Endothelial cell (in vitro differentiated cells): Measurements from ENCODE around the gene RDM1. TPM values are rescaled to one million over a fixed set of nuclear protein-coding genes. Genes with fewer than 3 reads are reported as not detected.
"Not testable (repeated sequence)": the region's sequence is repeated elsewhere in the genome, so short reads cannot be mapped to it uniquely, and the experiment has no call there.

ENCODE experiments used
- DNase-seq: peaks from one replicate; pipeline ENCODE4 v3.0.0; 2021; ENCODE audit warnings: low spot score
- H3K27ac Mint-ChIP-seq: one replicate; pipeline ENCODE4 v1.8.0; 2021; ENCODE audit warnings: mixed read lengths, inconsistent platforms; ENCODE audit not compliant: unreplicated experiment
- H3K27me3 Mint-ChIP-seq: one replicate; pipeline ENCODE4 v1.8.0; 2021; ENCODE audit warnings: mild to moderate bottlenecking, moderate library complexity, mixed read lengths, inconsistent platforms; ENCODE audit not compliant: unreplicated experiment
- H3K36me3 Mint-ChIP-seq: one replicate; pipeline ENCODE4 v1.8.0; 2021; ENCODE audit warnings: mild to moderate bottlenecking, low read depth, mixed read lengths, inconsistent platforms; ENCODE audit not compliant: unreplicated experiment
- H3K4me1 Mint-ChIP-seq: one replicate; pipeline ENCODE4 v1.8.0; 2021; ENCODE audit warnings: mild to moderate bottlenecking, mixed read lengths, inconsistent platforms; ENCODE audit not compliant: unreplicated experiment
- H3K4me3 Mint-ChIP-seq: one replicate; pipeline ENCODE4 v1.8.0; 2021; ENCODE audit warnings: mild to moderate bottlenecking, mixed read lengths, inconsistent platforms; ENCODE audit not compliant: unreplicated experiment
- H3K9me3 Mint-ChIP-seq: one replicate; pipeline ENCODE4 v1.8.0; 2021; ENCODE audit warnings: mixed read lengths, inconsistent platforms; ENCODE audit not compliant: unreplicated experiment
- total RNA-seq: library from RNA; stranded (reverse); fragmentation: NEBNext Ultra II Directional; extraction: Animal tissue kit (Norgen Biotek cat#: 25700); gene quantifications from one replicate; pipeline ENCODE4 v1.2.1, GENCODE V29; 2021; ENCODE audit not compliant: unreplicated experiment
- TF ChIP-seq, protein P1 (sequence below): fragments of 200-600 bp; sonication (generic); IDR thresholded peaks from one replicate; pipeline ENCODE4 v1.5.0; 2021; ENCODE audit warnings: antibody characterized with exemption; ENCODE audit not compliant: unreplicated experiment

RDM1 gene
- total RNA-seq, 1 donor from 2014 or later: 0.67 TPM

DNA sequence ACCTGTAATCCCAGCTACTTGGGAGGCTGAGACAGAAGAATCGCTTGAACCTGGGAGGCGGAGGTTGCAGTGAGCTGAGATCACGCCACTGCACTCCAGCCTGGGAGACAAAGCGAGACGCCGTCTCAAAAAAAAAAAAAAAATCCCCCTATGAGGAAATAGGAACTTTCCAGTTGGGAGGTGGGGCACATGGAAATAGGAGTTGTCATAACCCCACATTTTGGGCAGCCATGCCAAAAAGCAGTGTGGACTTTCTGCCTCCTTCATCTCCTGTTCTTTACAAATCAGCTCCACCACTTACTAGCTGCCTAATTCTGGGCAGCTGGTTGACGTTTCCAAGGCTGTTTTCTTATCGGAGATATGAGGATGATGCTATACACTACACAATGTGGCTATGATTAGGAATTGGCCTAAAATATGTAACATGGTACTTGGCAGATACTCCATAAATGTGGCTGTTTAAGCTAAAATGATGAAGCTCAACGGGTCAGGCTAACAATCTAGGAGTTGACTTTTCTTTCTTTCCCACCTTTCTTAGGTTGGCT, 28.9 kb downstream of the RDM1 start:
- no peak overlapping the region for H3K4me3 Mint-ChIP-seq
- H3K27ac Mint-ChIP-seq: no peak overlapping the region

DNA sequence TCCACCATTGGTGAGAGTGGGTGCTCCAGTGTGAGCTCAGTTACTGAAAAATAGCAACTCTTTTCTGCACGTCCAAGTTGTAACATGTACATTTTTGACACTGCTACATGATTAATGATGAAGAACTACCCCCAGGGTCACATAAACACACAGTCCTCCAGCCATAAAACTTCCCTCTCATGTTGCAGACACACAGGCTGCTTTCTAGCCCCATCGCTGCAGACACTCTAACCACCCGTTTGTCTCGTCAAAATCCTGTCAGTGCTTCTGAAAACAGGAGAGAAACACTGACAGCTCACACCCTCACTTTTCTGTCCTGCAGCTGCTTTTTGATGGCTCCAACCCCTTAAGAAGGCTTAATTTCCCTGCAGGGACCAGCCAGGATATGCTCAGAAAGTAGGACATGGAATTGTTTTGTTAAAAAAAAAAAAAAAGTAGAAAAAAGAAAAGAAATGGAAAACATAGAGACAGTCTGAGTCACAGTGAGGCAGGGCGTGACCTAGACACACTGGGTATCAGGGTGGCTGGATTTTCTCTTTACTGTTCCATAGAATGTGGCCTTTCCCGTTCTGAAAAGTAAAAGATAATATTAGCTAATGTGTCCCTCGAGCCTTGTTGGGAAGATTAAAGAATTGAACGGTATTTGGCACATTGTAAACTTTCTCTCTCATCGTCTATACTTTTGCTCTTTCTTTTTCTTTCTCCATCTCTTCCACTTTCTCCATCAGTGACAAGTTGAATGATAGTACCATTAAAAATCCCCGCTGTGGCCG, 29.7 kb downstream of the RDM1 start:
- Mint-ChIP-seq H3K4me1 (no peaks in the 10 kb centered on the region), H3K27me3 (no peaks in the 10 kb centered on the region), H3K4me3 (no peak overlapping the region), H3K36me3 (no peaks in the 10 kb centered on the region), H3K27ac (no peak overlapping the region), H3K9me3 (no peaks in the 10 kb centered on the region)
- DNase-seq: no peak
- TF ChIP-seq, protein P1, sequence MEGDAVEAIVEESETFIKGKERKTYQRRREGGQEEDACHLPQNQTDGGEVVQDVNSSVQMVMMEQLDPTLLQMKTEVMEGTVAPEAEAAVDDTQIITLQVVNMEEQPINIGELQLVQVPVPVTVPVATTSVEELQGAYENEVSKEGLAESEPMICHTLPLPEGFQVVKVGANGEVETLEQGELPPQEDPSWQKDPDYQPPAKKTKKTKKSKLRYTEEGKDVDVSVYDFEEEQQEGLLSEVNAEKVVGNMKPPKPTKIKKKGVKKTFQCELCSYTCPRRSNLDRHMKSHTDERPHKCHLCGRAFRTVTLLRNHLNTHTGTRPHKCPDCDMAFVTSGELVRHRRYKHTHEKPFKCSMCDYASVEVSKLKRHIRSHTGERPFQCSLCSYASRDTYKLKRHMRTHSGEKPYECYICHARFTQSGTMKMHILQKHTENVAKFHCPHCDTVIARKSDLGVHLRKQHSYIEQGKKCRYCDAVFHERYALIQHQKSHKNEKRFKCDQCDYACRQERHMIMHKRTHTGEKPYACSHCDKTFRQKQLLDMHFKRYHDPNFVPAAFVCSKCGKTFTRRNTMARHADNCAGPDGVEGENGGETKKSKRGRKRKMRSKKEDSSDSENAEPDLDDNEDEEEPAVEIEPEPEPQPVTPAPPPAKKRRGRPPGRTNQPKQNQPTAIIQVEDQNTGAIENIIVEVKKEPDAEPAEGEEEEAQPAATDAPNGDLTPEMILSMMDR: no peak

More for the DNA sequence above, 28.9 kb downstream of the RDM1 start:
- H3K9me3 Mint-ChIP-seq: no peaks in the 10 kb centered on the region
- H3K4me1 Mint-ChIP-seq: no peaks in the 10 kb centered on the region
- TF ChIP-seq, protein P1: no peak
- H3K36me3 Mint-ChIP-seq: no peaks in the 10 kb centered on the region
- no peaks in the 10 kb centered on the region for H3K27me3 Mint-ChIP-seq
- no peak for DNase-seq

DNA sequence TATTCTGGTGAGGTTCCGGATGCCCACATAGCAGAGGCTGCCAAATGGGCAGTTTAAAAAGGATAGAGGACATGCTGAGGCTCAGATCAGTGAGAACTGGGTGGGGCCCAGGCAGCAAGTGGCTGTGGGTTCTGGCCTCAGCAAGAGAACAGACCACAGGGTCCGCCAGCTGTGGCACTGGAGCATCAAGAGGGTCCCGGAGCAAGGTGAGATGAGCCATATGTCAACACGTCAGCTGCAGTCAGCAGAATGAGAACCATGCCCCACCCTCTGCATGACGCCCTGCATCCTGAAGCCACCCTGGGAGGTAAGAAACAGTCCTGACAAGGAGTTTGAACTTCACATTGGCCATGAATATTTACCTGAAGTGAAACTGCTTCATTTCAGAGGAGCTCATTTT, 30.3 kb downstream of the RDM1 start:
- no peaks in the 10 kb centered on the region for H3K27me3 Mint-ChIP-seq
- H3K9me3 Mint-ChIP-seq: no peaks in the 10 kb centered on the region
- DNase-seq: no peak
- H3K4me1 Mint-ChIP-seq: no peaks in the 10 kb centered on the region
- H3K36me3 Mint-ChIP-seq: no peaks in the 10 kb centered on the region
- H3K4me3 Mint-ChIP-seq: no peak overlapping the region
- no peak overlapping the region for H3K27ac Mint-ChIP-seq
- TF ChIP-seq, protein P1: no peak

DNA sequence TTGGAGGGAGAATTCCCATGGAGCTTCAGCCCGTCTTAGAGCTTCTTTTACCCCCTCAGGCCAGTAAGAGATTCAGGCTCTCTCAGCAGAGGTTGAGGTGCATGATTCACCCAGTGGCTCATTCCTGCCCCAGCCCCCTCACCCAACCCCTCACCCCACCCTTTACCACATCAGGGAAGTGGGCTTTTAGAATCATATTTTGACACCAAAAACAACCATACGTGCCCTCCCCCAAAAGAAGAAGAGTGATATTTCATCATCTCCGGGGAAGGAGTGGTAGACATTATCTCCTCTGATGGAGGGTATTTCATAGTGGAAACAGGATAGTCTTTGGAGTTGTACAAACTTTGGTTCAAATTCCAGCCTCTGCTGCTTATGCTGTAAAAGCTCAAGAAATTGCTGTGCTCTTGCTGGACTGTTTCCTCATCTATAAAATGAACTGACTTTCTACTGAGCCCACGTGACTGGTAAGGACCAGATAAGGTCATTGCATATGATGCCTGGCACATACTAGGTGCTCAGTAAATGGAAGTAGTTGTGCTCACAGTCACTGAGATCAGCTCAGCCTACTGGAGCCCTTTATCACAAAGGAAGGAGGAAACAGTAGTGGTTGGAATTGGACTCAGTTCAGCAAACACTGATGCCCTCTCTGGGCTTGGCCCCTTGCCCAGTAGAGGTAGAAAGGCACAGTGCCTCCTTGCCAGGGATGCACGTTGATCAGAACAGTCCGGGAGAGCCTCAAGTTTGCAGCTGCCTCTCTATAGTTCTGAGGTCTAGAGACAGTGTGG, 32.1 kb downstream of the RDM1 start:
- no peak overlapping the region for H3K4me3 Mint-ChIP-seq
- no peak for DNase-seq
- TF ChIP-seq, protein P1: no peak
- no peaks in the 10 kb centered on the region for H3K9me3 Mint-ChIP-seq
- H3K27ac Mint-ChIP-seq: no peak overlapping the region
- no peaks in the 10 kb centered on the region for H3K36me3 Mint-ChIP-seq
- H3K27me3 Mint-ChIP-seq: no peaks in the 10 kb centered on the region
- H3K4me1 Mint-ChIP-seq: no peaks in the 10 kb centered on the region

DNA sequence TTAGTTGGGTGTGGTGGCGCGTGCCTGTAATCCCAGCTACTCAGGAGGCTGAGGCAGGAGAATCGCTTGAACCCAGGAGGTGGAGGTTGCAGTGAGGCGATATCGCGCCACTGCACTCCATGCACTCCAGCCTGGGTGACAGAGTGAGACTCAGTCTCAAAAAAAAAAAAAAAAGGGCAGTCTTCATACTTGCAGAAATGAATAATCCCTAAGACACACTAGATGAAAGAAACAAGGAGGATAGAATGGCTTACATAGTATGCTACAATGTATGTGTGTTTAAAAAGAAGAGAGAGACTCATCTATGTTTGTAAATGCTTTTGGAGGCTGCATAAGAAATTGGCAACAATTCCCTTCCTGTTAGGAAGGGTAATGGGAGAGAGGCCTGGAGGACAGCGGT, 32.8 kb downstream of the RDM1 start:
- not testable (repeated sequence) for H3K9me3 Mint-ChIP-seq, DNase-seq, H3K36me3 Mint-ChIP-seq, H3K27me3 Mint-ChIP-seq, H3K27ac Mint-ChIP-seq, H3K4me1 Mint-ChIP-seq, H3K4me3 Mint-ChIP-seq
